Upper lobe of right lung (tissue), 1 donor: Measurements from ENCODE around the gene SPIB. TPM values are rescaled to one million over a fixed set of nuclear protein-coding genes. Genes with fewer than 3 reads are reported as not detected.
"Not testable (repeated sequence)": the region's sequence is repeated elsewhere in the genome, so short reads cannot be mapped to it uniquely, and the experiment has no call there.

Experiments
- ATAC-seq: fragments of 200-7000 bp; cut with Tn5 transposase; one replicate; pipeline ENCODE4 v1.9.1; 2020; ENCODE audit warnings: mild to moderate bottlenecking, moderate library complexity
- DNase-seq: peaks from one replicate; pipeline ENCODE4 v3.0.0-alpha.2; 2020
- H3K27ac ChIP-seq: fragments of 200-600 bp; one replicate; pipeline ENCODE4 v1.8.0; 2022
- H3K27me3 ChIP-seq: fragments of 200-600 bp; one replicate; pipeline ENCODE4 v1.8.0; 2022; ENCODE audit warnings: mild to moderate bottlenecking
- H3K36me3 ChIP-seq: fragments of 200-600 bp; one replicate; pipeline ENCODE4 v1.8.0; 2022
- H3K4me1 ChIP-seq: fragments of 200-600 bp; one replicate; pipeline ENCODE4 v1.8.0; 2022
- H3K4me3 ChIP-seq: fragments of 200-600 bp; one replicate; pipeline ENCODE4 v1.8.0; 2022; ENCODE audit warnings: mild to moderate bottlenecking
- H3K9me3 ChIP-seq: fragments of 200-600 bp; one replicate; pipeline ENCODE4 v1.8.0; 2022
- CTCF ChIP-seq: fragments of 200-600 bp; IDR thresholded peaks from one replicate; pipeline ENCODE4 v1.8.0; 2022; ENCODE audit warnings: antibody characterized with exemption
- intact Hi-C: fragments of 100-400 bp; cut with DNase I; formaldehyde crosslinking; loops from one replicate; pipeline ENCODE4 v1.11.0; 2022
- total RNA-seq: library from RNA; stranded (reverse); fragmentation: NEBNext Ultra II Directional; extraction: Animal tissue kit (Norgen Biotek cat#: 25700); gene quantifications from one replicate; pipeline ENCODE4 v1.2.1, GENCODE V29; 2021
- donor health status: DM: no; HTN: yes; CAD: no; lungs with severe emphysema.

Gene SPIB
- total RNA-seq, 1 donor from 2014 or later: 0.52 TPM

- H3K27me3 ChIP-seq: no peaks in the 10 kb centered on the region
- peak; percentile 85 for DNase-seq
- no peaks in the 10 kb centered on the region for H3K4me1 ChIP-seq
- H3K4me3 ChIP-seq: no peak overlapping the region
- peak; percentile 80 for ATAC-seq
- H3K36me3 ChIP-seq: no peaks in the 10 kb centered on the region
- no peak overlapping the region for H3K27ac ChIP-seq
- intact Hi-C loops: no loop called here
- no peak for TF ChIP-seq CTCF
- H3K9me3 ChIP-seq: no peaks in the 10 kb centered on the region
Observed at GRCh38 chr19:50465986-50466705, 47.4 kb downstream of the SPIB start.

GRCh38 chr19:50466706-50467039 is 47.9 kb downstream of the SPIB start:
- Histone ChIP-seq H3K9me3 (no peaks in the 10 kb centered on the region), H3K27ac (no peak overlapping the region), H3K27me3 (no peaks in the 10 kb centered on the region), H3K36me3 (no peaks in the 10 kb centered on the region), H3K4me3 (no peak overlapping the region), H3K4me1 (no peaks in the 10 kb centered on the region)
- ATAC-seq (no peak), DNase-seq (no peak)
- intact Hi-C loops: no loop called here
- TF ChIP-seq CTCF: no peak

GRCh38 chr19:50467566-50467965 is 48.8 kb downstream of the SPIB start:
- TF ChIP-seq CTCF: no peak

GRCh38 chr19:50468818-50469217 is 50.1 kb downstream of the SPIB start:
- intact Hi-C loops: no loop called here
- DNase-seq: no peak

More at GRCh38 chr19:50467566-50467965, 48.8 kb downstream of the SPIB start:
- no peak overlapping the region for H3K4me3 ChIP-seq
- no peak for DNase-seq
- H3K27me3 ChIP-seq: no peaks in the 10 kb centered on the region
- ATAC-seq: no peak
- intact Hi-C loops: no loop called here
- H3K9me3 ChIP-seq: no peaks in the 10 kb centered on the region
- no peaks in the 10 kb centered on the region for H3K36me3 ChIP-seq
- no peaks in the 10 kb centered on the region for H3K4me1 ChIP-seq
- H3K27ac ChIP-seq: no peak overlapping the region

GRCh38 chr19:50473336-50473735 is 54.6 kb downstream of the SPIB start:
- H3K36me3 ChIP-seq, DNase-seq, intact Hi-C loops, H3K27me3 ChIP-seq, H3K27ac ChIP-seq, H3K9me3 ChIP-seq, H3K4me3 ChIP-seq, ATAC-seq: not testable (repeated sequence)
- H3K4me1 ChIP-seq: peaks cover 14% of the 10 kb centered on the region

More at GRCh38 chr19:50468818-50469217, 50.1 kb downstream of the SPIB start:
- no peak overlapping the region for H3K4me3 ChIP-seq
- H3K9me3 ChIP-seq: no peaks in the 10 kb centered on the region
- no peaks in the 10 kb centered on the region for H3K27me3 ChIP-seq
- no peaks in the 10 kb centered on the region for H3K36me3 ChIP-seq
- no peak for ATAC-seq
- H3K27ac ChIP-seq: no peak overlapping the region
- no peaks in the 10 kb centered on the region for H3K4me1 ChIP-seq
- no peak for TF ChIP-seq CTCF

- intact Hi-C loops: no loop called here
Observed at GRCh38 chr19:50475101-50475568, 56.4 kb downstream of the SPIB start.

More at GRCh38 chr19:50475101-50475568, 56.4 kb downstream of the SPIB start:
- Histone ChIP-seq H3K4me1 (peaks cover 16% of the 10 kb centered on the region), H3K27me3 (no peaks in the 10 kb centered on the region), H3K4me3 (no peak overlapping the region), H3K27ac (no peak overlapping the region), H3K36me3 (peaks cover 14% of the 10 kb centered on the region), H3K9me3 (no peaks in the 10 kb centered on the region)
- DNase-seq (peak; percentile 62), ATAC-seq (no peak)
- TF ChIP-seq CTCF: no peak
